ENCODE measurements around the gene CDK14.

CDK14 gene

GRCh38 chr7:91226411-91226810 is 630.3 kb downstream of the CDK14 start:
- H3K36me3 ChIP-seq: no peaks in the 10 kb centered on the region
- no peak for TF ChIP-seq CTCF (IDR thresholded peaks at IDR 0.05; ENCODE audit: low read depth, low read length)
- no peaks in the 10 kb centered on the region for H3K9me3 ChIP-seq (ENCODE audit: severe bottlenecking)
- no peak overlapping the region for H3K27ac ChIP-seq
- no peaks in the 10 kb centered on the region for H3K27me3 ChIP-seq (ENCODE audit: insufficient read depth, low read depth, severe bottlenecking)
- DNase-seq: no peak
- no peak overlapping the region for H3K4me3 ChIP-seq (ENCODE audit: low read depth, low read length)

- no peak overlapping the region for H3K4me3 ChIP-seq (ENCODE audit: low read depth, low read length)
Measured at GRCh38 chr7:91228327-91228726, 632.2 kb downstream of the CDK14 start.

GRCh38 chr7:91228927-91229558 is 632.9 kb downstream of the CDK14 start:
- no peak overlapping the region for H3K27ac ChIP-seq
- no peaks in the 10 kb centered on the region for H3K9me3 ChIP-seq (ENCODE audit: severe bottlenecking)
- H3K36me3 ChIP-seq: no peaks in the 10 kb centered on the region
- no peak overlapping the region for H3K4me3 ChIP-seq (ENCODE audit: low read depth, low read length)
- no peak for TF ChIP-seq CTCF (IDR thresholded peaks at IDR 0.05; ENCODE audit: low read depth, low read length)
- no peak for DNase-seq
- H3K27me3 ChIP-seq (ENCODE audit: insufficient read depth, low read depth, severe bottlenecking): no peaks in the 10 kb centered on the region

More at GRCh38 chr7:91228327-91228726, 632.2 kb downstream of the CDK14 start:
- no peak overlapping the region for H3K27ac ChIP-seq
- H3K9me3 ChIP-seq (ENCODE audit: severe bottlenecking): no peaks in the 10 kb centered on the region
- no peaks in the 10 kb centered on the region for H3K36me3 ChIP-seq
- no peak for DNase-seq
- H3K27me3 ChIP-seq (ENCODE audit: insufficient read depth, low read depth, severe bottlenecking): no peaks in the 10 kb centered on the region
- no peak for TF ChIP-seq CTCF (IDR thresholded peaks at IDR 0.05; ENCODE audit: low read depth, low read length)

GRCh38 chr7:91230100-91230499 is 634.0 kb downstream of the CDK14 start:
- Histone ChIP-seq H3K27ac (no peak overlapping the region), H3K36me3 (no peaks in the 10 kb centered on the region), H3K4me3 (ENCODE audit: low read depth, low read length) (no peak overlapping the region), H3K9me3 (ENCODE audit: severe bottlenecking) (no peaks in the 10 kb centered on the region), H3K27me3 (ENCODE audit: insufficient read depth, low read depth, severe bottlenecking) (no peaks in the 10 kb centered on the region)
- DNase-seq: no peak
- no peak for TF ChIP-seq CTCF (IDR thresholded peaks at IDR 0.05; ENCODE audit: low read depth, low read length)

- H3K27ac ChIP-seq: no peak overlapping the region
- H3K36me3 ChIP-seq: no peaks in the 10 kb centered on the region
- H3K9me3 ChIP-seq (ENCODE audit: severe bottlenecking): no peaks in the 10 kb centered on the region
- H3K27me3 ChIP-seq (ENCODE audit: insufficient read depth, low read depth, severe bottlenecking): no peaks in the 10 kb centered on the region
- no peak for DNase-seq
- TF ChIP-seq CTCF (IDR thresholded peaks at IDR 0.05; ENCODE audit: low read depth, low read length): no peak
- no peak overlapping the region for H3K4me3 ChIP-seq (ENCODE audit: low read depth, low read length)
Measured at GRCh38 chr7:91230503-91230902, 634.4 kb downstream of the CDK14 start.

- Histone ChIP-seq H3K4me3 (ENCODE audit: low read depth, low read length) (no peak overlapping the region), H3K27ac (no peak overlapping the region), H3K9me3 (ENCODE audit: severe bottlenecking) (no peaks in the 10 kb centered on the region), H3K27me3 (ENCODE audit: insufficient read depth, low read depth, severe bottlenecking) (no peaks in the 10 kb centered on the region), H3K36me3 (no peaks in the 10 kb centered on the region)
- DNase-seq: no peak
- no peak for TF ChIP-seq CTCF (IDR thresholded peaks at IDR 0.05; ENCODE audit: low read depth, low read length)
Measured at GRCh38 chr7:91233212-91233611, 637.1 kb downstream of the CDK14 start.
